ENCODE results near the gene ETV4.

DNA sequence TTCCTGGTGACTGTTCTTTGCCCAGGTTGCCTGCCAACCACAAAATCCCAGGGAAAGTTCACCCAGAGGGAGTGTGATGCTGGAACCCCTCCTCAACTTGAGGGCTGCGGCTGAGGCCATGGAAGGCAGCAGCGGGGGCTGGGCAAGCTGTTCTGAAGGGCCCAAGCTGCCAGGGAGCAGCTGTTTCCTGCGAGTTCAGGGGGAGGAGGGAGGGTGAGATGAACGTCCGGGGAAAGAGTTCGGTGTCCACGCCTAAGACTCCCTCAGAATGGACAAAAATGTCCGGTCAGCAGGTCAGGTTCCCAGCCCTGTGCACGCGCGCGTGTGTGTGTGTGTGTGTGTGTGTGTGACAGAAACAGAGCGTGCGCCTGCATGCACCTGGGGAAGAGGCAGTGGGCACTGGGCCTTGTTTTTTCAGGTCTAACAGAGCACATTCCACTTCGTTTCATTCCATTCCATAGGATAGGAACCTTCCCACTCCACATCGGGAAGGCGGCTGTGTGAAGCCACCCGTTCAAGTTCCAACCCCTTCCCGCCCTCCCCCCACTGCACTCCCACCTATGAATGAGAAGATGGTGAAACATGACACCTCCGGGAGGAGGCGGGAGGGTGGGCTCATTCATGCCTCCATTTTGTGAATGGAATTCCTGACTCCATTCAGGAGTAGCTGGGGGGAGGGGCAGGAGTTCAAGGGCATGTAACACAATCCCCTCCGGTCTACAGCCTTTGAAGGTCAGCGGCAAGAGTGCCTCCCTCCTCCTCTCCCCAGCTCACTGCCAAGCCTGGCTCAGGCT is 15.7 kb downstream of the ETV4 start:
- TF ChIP-seq, protein P1, sequence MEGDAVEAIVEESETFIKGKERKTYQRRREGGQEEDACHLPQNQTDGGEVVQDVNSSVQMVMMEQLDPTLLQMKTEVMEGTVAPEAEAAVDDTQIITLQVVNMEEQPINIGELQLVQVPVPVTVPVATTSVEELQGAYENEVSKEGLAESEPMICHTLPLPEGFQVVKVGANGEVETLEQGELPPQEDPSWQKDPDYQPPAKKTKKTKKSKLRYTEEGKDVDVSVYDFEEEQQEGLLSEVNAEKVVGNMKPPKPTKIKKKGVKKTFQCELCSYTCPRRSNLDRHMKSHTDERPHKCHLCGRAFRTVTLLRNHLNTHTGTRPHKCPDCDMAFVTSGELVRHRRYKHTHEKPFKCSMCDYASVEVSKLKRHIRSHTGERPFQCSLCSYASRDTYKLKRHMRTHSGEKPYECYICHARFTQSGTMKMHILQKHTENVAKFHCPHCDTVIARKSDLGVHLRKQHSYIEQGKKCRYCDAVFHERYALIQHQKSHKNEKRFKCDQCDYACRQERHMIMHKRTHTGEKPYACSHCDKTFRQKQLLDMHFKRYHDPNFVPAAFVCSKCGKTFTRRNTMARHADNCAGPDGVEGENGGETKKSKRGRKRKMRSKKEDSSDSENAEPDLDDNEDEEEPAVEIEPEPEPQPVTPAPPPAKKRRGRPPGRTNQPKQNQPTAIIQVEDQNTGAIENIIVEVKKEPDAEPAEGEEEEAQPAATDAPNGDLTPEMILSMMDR (conservative IDR thresholded peaks at IDR 0.05; ENCODE audit: low read length), result no peak
- no peak for TF ChIP-seq EZH2phosphoT487 (IDR thresholded peaks at IDR 0.05; ENCODE audit: borderline replicate concordance)
